Gastrocnemius medialis (tissue), 4 donors: ENCODE data around the gene PLCXD1.

Experiments
- POLR2A ChIP-seq, 2 donors: fragments of 450-650 bp; IDR thresholded peaks; one replicate each; pipeline ENCODE4 v1.6.1; 2017; ENCODE audit warnings: antibody characterized with exemption in 2 of 2, mild to moderate bottlenecking in 2 of 2, moderate library complexity in 2 of 2
- TF ChIP-seq, protein P1 (sequence below), 5 experiments: fragments of 450-650 bp in 3 of 5; fragments of 200-600 bp in 2 of 5; sonication (generic) in 2 of 5; IDR thresholded peaks in 4 of 5; conservative IDR thresholded peaks in 1 of 5; 1 replicate in 4 of 5; 2 replicates in 1 of 5; pipeline ENCODE4 v1.5.1; 2016 to 2019; ENCODE audit warnings: antibody characterized with exemption in 5 of 5, mild to moderate bottlenecking in 3 of 5, moderate library complexity in 3 of 5

DNA sequence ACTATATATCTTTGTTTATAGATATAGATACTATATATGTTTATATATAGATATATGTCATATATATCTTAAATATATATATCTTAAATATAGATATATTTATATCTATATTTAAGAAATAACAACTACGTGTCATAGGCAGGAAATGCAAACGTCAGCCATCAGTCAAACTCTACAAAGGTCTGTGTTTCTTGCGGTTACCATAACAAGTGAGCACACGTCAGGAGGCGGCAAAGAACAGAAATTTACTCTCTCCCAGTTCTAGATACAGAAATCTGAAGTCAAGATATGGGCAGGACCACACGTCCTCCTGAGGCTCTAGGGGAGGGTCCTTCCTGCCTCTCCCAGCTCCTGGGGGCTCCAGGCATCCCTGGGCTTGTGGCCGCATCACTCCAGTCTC lies 6.5 kb downstream of the PLCXD1 start:
- TF ChIP-seq, protein P1, sequence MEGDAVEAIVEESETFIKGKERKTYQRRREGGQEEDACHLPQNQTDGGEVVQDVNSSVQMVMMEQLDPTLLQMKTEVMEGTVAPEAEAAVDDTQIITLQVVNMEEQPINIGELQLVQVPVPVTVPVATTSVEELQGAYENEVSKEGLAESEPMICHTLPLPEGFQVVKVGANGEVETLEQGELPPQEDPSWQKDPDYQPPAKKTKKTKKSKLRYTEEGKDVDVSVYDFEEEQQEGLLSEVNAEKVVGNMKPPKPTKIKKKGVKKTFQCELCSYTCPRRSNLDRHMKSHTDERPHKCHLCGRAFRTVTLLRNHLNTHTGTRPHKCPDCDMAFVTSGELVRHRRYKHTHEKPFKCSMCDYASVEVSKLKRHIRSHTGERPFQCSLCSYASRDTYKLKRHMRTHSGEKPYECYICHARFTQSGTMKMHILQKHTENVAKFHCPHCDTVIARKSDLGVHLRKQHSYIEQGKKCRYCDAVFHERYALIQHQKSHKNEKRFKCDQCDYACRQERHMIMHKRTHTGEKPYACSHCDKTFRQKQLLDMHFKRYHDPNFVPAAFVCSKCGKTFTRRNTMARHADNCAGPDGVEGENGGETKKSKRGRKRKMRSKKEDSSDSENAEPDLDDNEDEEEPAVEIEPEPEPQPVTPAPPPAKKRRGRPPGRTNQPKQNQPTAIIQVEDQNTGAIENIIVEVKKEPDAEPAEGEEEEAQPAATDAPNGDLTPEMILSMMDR (IDR thresholded peaks at IDR 0.05 in 4 of 5, conservative IDR thresholded peaks at IDR 0.05 in 1 of 5) = no peak
- no peak for TF ChIP-seq POLR2A (IDR thresholded peaks at IDR 0.05)
